SK-N-SH treated with all-trans-retinoic acid at 6 μM for 48 hours (cell line): ENCODE results near the gene ADGRG1.
A peak's percentile ranks its signal among the peaks of the same experiment; 100 is the strongest.

Source experiments
- ATAC-seq: fragments of 200-7000 bp; cut with Tn5 transposase; 3 replicates; pipeline ENCODE4 v1.9.1; 2020; ENCODE audit warnings: mild to moderate bottlenecking, moderate library complexity
- ARNTL ChIP-seq: fragments of 450-650 bp; formaldehyde crosslinking; IDR thresholded peaks from 2 replicates; pipeline ENCODE4 v1.5.0; 2020; ENCODE audit warnings: low read depth, mild to moderate bottlenecking, moderate library complexity, borderline replicate concordance
- CSDC2 ChIP-seq: fragments of 250-450 bp; sonication (Bioruptor Pico); IDR thresholded peaks from 2 replicates; pipeline ENCODE4 v1.5.0; 2020; ENCODE audit warnings: mild to moderate bottlenecking, moderate library complexity
- ESRRG ChIP-seq: fragments of 250-450 bp; sonication (Bioruptor Pico); IDR thresholded peaks from 2 replicates; pipeline ENCODE4 v1.6.1; 2021; ENCODE audit warnings: mild to moderate bottlenecking
- GLIS3 ChIP-seq: fragments of 250-450 bp; sonication (Bioruptor Pico); IDR thresholded peaks from 2 replicates; pipeline ENCODE4 v1.5.0; 2020; ENCODE audit warnings: mild to moderate bottlenecking, moderate library complexity
- OSR1 ChIP-seq: fragments of 250-450 bp; sonication (Bioruptor Pico); IDR thresholded peaks from 2 replicates; pipeline ENCODE4 v1.8.0; 2022; ENCODE audit warnings: moderate library complexity, mild to moderate bottlenecking, inconsistent platforms
- PATZ1 ChIP-seq: fragments of 250-450 bp; sonication (Bioruptor Pico); IDR thresholded peaks from 2 replicates; pipeline ENCODE4 v1.8.0; 2020; ENCODE audit warnings: mild to moderate bottlenecking, moderate library complexity, borderline replicate concordance
- PPARA ChIP-seq: fragments of 250-450 bp; sonication (Bioruptor Pico); IDR thresholded peaks from 2 replicates; pipeline ENCODE4 v1.5.0; 2020; ENCODE audit warnings: mild to moderate bottlenecking, borderline replicate concordance
- RARB ChIP-seq: fragments of 250-450 bp; sonication (Bioruptor Pico); IDR thresholded peaks from 2 replicates; pipeline ENCODE4 v1.8.0; 2021; ENCODE audit warnings: mild to moderate bottlenecking, moderate library complexity
- SNAI2 ChIP-seq: fragments of 250-450 bp; sonication (Bioruptor Pico); IDR thresholded peaks from 2 replicates; pipeline ENCODE4 v1.5.0; 2020; ENCODE audit warnings: mild to moderate bottlenecking, moderate library complexity
- TCF4 ChIP-seq: fragments of 250-450 bp; sonication (Bioruptor Pico); IDR thresholded peaks from 2 replicates; pipeline ENCODE4 v1.8.0; 2021; ENCODE audit warnings: mild to moderate bottlenecking, moderate library complexity, borderline replicate concordance
- TOX ChIP-seq: fragments of 250-450 bp; sonication (Bioruptor Pico); IDR thresholded peaks from 2 replicates; pipeline ENCODE4 v1.8.0; 2021; ENCODE audit warnings: mild to moderate bottlenecking, moderate library complexity, borderline replicate concordance
- TSHZ2 ChIP-seq: fragments of 250-450 bp; sonication (Bioruptor Pico); IDR thresholded peaks from 2 replicates; pipeline ENCODE4 v1.5.0; 2020; ENCODE audit warnings: mild to moderate bottlenecking, moderate library complexity
- ZFP30 ChIP-seq: fragments of 450-650 bp; formaldehyde crosslinking; IDR thresholded peaks from 2 replicates; pipeline ENCODE4 v1.5.0; 2022; ENCODE audit warnings: mild to moderate bottlenecking, moderate library complexity
- ZNF565 ChIP-seq: fragments of 450-650 bp; formaldehyde crosslinking; conservative IDR thresholded peaks from 2 replicates; pipeline ENCODE4 v1.5.0; 2020; ENCODE audit warnings: low read depth, mild to moderate bottlenecking, moderate library complexity
- ZNF70 ChIP-seq: fragments of 450-650 bp; formaldehyde crosslinking; IDR thresholded peaks from 2 replicates; pipeline ENCODE4 v1.5.0; 2020; ENCODE audit warnings: mild to moderate bottlenecking, moderate library complexity
- ZNF8 ChIP-seq: fragments of 450-650 bp; formaldehyde crosslinking; IDR thresholded peaks from 2 replicates; pipeline ENCODE4 v1.5.0; 2020; ENCODE audit warnings: mild to moderate bottlenecking, moderate library complexity
- TF ChIP-seq, protein P1 (sequence below): fragments of 250-450 bp; sonication (Bioruptor Pico); IDR thresholded peaks from 2 replicates; pipeline ENCODE4 v1.5.1; 2021; ENCODE audit warnings: mild to moderate bottlenecking, moderate library complexity
- TF ChIP-seq, protein P2 (sequence below): fragments of 250-450 bp; sonication (Bioruptor Pico); IDR thresholded peaks from 2 replicates; pipeline ENCODE4 v1.5.1; 2020; ENCODE audit warnings: low read depth, mild to moderate bottlenecking, moderate library complexity

The ADGRG1 gene

GRCh38 chr16:57589374-57589773 lies 39.1 kb upstream of the ADGRG1 start:
- TF ChIP-seq, protein P1, sequence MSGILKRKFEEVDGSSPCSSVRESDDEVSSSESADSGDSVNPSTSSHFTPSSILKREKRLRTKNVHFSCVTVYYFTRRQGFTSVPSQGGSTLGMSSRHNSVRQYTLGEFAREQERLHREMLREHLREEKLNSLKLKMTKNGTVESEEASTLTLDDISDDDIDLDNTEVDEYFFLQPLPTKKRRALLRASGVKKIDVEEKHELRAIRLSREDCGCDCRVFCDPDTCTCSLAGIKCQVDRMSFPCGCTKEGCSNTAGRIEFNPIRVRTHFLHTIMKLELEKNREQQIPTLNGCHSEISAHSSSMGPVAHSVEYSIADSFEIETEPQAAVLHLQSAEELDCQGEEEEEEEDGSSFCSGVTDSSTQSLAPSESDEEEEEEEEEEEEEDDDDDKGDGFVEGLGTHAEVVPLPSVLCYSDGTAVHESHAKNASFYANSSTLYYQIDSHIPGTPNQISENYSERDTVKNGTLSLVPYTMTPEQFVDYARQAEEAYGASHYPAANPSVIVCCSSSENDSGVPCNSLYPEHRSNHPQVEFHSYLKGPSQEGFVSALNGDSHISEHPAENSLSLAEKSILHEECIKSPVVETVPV (CRISPR knock-in tag): no peak
- ATAC-seq: no peak

GRCh38 chr16:57590654-57591085 lies 37.8 kb upstream of the ADGRG1 start:
- ATAC-seq: peak; percentile 73
- TF ChIP-seq PATZ1 (CRISPR knock-in tag) (no peak), RARB (no peak), SNAI2 (CRISPR knock-in tag) (no peak), PPARA (no peak), CSDC2 (CRISPR knock-in tag) (no peak), TOX (CRISPR knock-in tag) (no peak), TSHZ2 (CRISPR knock-in tag) (no peak), TCF4 (no peak), ZNF70 (no peak)

GRCh38 chr16:57591086-57591869 lies 37.2 kb upstream of the ADGRG1 start:
- ATAC-seq: peak; percentile 97
- no peak for TF ChIP-seq GLIS3

DNA sequence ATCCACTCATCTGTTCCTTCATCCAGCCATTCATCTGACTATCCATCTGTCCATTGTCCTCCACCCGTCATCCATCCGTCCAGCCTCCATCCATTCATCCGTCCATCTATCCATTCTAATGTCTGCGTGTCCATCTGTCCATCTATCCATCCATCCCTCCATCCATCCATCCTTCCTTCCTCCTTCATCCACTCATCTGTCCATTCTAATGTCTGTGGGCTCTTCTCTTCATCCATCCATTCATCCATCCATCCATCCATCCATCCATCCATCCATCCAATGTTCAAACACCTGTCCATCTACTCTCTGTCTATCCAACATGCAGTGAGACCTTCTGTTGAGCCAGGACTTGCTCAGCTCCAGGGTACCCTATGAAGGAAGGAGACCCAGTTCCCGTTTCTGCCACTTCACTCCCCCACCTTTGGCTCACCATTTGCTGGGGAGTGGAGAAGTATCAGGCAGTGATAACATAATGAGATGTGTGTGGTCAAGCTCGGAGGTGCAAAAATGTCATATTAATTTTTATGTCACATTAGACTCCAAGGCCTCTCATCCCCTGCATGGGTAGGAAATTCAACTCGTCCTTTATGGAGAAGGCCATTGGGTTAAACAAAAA lies 36.5 kb upstream of the ADGRG1 start:
- TF ChIP-seq TCF4 (no peak), CSDC2 (CRISPR knock-in tag) (no peak), PATZ1 (CRISPR knock-in tag) (no peak), ESRRG (CRISPR knock-in tag) (no peak), GLIS3 (no peak), TOX (CRISPR knock-in tag) (no peak), ZNF70 (no peak), RARB (no peak), ZNF565 (CRISPR knock-in tag) (no peak), TSHZ2 (CRISPR knock-in tag) (no peak), OSR1 (CRISPR knock-in tag) (no peak), ZFP30 (CRISPR knock-in tag) (no peak), ARNTL (CRISPR knock-in tag) (no peak), ZNF8 (CRISPR knock-in tag) (no peak)
- TF ChIP-seq, protein P2, sequence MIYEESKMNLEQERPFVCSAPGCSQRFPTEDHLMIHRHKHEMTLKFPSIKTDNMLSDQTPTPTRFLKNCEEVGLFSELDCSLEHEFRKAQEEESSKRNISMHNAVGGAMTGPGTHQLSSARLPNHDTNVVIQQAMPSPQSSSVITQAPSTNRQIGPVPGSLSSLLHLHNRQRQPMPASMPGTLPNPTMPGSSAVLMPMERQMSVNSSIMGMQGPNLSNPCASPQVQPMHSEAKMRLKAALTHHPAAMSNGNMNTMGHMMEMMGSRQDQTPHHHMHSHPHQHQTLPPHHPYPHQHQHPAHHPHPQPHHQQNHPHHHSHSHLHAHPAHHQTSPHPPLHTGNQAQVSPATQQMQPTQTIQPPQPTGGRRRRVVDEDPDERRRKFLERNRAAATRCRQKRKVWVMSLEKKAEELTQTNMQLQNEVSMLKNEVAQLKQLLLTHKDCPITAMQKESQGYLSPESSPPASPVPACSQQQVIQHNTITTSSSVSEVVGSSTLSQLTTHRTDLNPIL (CRISPR knock-in tag): no peak
- ATAC-seq: no peak
